ENCODE results near the gene ADGRA1. TPM values are rescaled to one million over a fixed set of nuclear protein-coding genes. Genes with fewer than 3 reads are reported as not detected.

ADGRA1 gene
- total RNA-seq, 2 experiments from 2014 or later, result not detected

- Mint-ChIP-seq H3K9me3 (no peaks in the 10 kb centered on the region), H3K27ac (no peak overlapping the region), H3K27me3 (peaks cover 23% of the 10 kb centered on the region), H3K4me3 (no peak overlapping the region), H3K4me1 (no peaks in the 10 kb centered on the region), H3K36me3 (ENCODE audit: low read depth) (no peaks in the 10 kb centered on the region)
- CTCF ChIA-PET, result no interaction called here
- DNase-seq, result no peak
- POLR2A ChIA-PET, result no interaction called here
Measured at GRCh38 chr10:133086247-133086646, 1.5 kb upstream of the ADGRA1 start.

GRCh38 chr10:133087045-133087678 lies 562 bp upstream of the ADGRA1 start:
- H3K9me3 Mint-ChIP-seq, result no peaks in the 10 kb centered on the region
- no peaks in the 10 kb centered on the region for H3K4me1 Mint-ChIP-seq
- ChIA-PET CTCF (no interaction called here), POLR2A (no interaction called here)
- no peak overlapping the region for H3K27ac Mint-ChIP-seq
- peaks cover 24% of the 10 kb centered on the region for H3K27me3 Mint-ChIP-seq
- no peaks in the 10 kb centered on the region for H3K36me3 Mint-ChIP-seq (ENCODE audit: low read depth)
- no peak for DNase-seq
- no peak overlapping the region for H3K4me3 Mint-ChIP-seq

GRCh38 chr10:133088179-133088955 lies 643 bp downstream of the ADGRA1 start:
- H3K36me3 Mint-ChIP-seq (ENCODE audit: low read depth), result no peaks in the 10 kb centered on the region
- no peak overlapping the region for H3K4me3 Mint-ChIP-seq
- H3K9me3 Mint-ChIP-seq, result no peaks in the 10 kb centered on the region
- ChIA-PET CTCF (no interaction called here), POLR2A (no interaction called here)
- no peak overlapping the region for H3K27ac Mint-ChIP-seq
- H3K4me1 Mint-ChIP-seq, result no peaks in the 10 kb centered on the region
- peaks cover 24% of the 10 kb centered on the region for H3K27me3 Mint-ChIP-seq
- DNase-seq, result no peak

- Mint-ChIP-seq H3K4me1 (no peaks in the 10 kb centered on the region), H3K27me3 (peaks cover 24% of the 10 kb centered on the region), H3K36me3 (ENCODE audit: low read depth) (no peaks in the 10 kb centered on the region), H3K4me3 (no peak overlapping the region), H3K9me3 (no peaks in the 10 kb centered on the region), H3K27ac (no peak overlapping the region)
- ChIA-PET POLR2A (no interaction called here), CTCF (no interaction called here)
- no peak for DNase-seq
Measured at GRCh38 chr10:133088956-133089800, 1.5 kb downstream of the ADGRA1 start.

- CTCF ChIA-PET, result interaction anchor here (1.0 kb wide), 1 partner anchor 53 kb away, joined by 3 read pairs; no protein-coding TSS in a partner anchor
- Mint-ChIP-seq H3K36me3 (ENCODE audit: low read depth) (no peaks in the 10 kb centered on the region), H3K27ac (no peak overlapping the region), H3K9me3 (no peaks in the 10 kb centered on the region), H3K4me1 (no peaks in the 10 kb centered on the region), H3K4me3 (no peak overlapping the region), H3K27me3 (peaks cover 24% of the 10 kb centered on the region)
- POLR2A ChIA-PET, result no interaction called here
- no peak for DNase-seq
Measured at GRCh38 chr10:133090101-133090500, 2.4 kb downstream of the ADGRA1 start.

GRCh38 chr10:133090654-133091053 lies 2.9 kb downstream of the ADGRA1 start:
- H3K27me3 Mint-ChIP-seq, result peaks cover 24% of the 10 kb centered on the region
- POLR2A ChIA-PET, result no interaction called here
- H3K4me3 Mint-ChIP-seq, result no peak overlapping the region
- no peaks in the 10 kb centered on the region for H3K9me3 Mint-ChIP-seq
- no peaks in the 10 kb centered on the region for H3K36me3 Mint-ChIP-seq (ENCODE audit: low read depth)
- H3K27ac Mint-ChIP-seq, result no peak overlapping the region
- no peak for DNase-seq
- CTCF ChIA-PET, result interaction anchor here (0.8 to 1.3 kb wide), 3 partner anchors 11 to 53 kb away, joined by 3 read pairs; no protein-coding TSS in a partner anchor
- H3K4me1 Mint-ChIP-seq, result no peaks in the 10 kb centered on the region

- H3K4me1 Mint-ChIP-seq, result no peaks in the 10 kb centered on the region
- POLR2A ChIA-PET, result no interaction called here
- CTCF ChIA-PET, result interaction anchor here (0.8 to 1.3 kb wide), 3 partner anchors 10 to 16 kb away, joined by 3 read pairs; no protein-coding TSS in a partner anchor
- no peak overlapping the region for H3K27ac Mint-ChIP-seq
- no peaks in the 10 kb centered on the region for H3K9me3 Mint-ChIP-seq
- DNase-seq, result no peak
- no peak overlapping the region for H3K4me3 Mint-ChIP-seq
- H3K27me3 Mint-ChIP-seq, result peaks cover 24% of the 10 kb centered on the region
- H3K36me3 Mint-ChIP-seq (ENCODE audit: low read depth), result no peaks in the 10 kb centered on the region
Measured at GRCh38 chr10:133091316-133091715, 3.6 kb downstream of the ADGRA1 start.

- DNase-seq, result no peak
- CTCF ChIA-PET, result no interaction called here
- Mint-ChIP-seq H3K27ac (no peak overlapping the region), H3K27me3 (peaks cover 14% of the 10 kb centered on the region), H3K4me3 (no peak overlapping the region), H3K36me3 (ENCODE audit: low read depth) (no peaks in the 10 kb centered on the region), H3K4me1 (no peaks in the 10 kb centered on the region), H3K9me3 (no peaks in the 10 kb centered on the region)
- POLR2A ChIA-PET, result no interaction called here
Measured at GRCh38 chr10:133093291-133093690, 5.6 kb downstream of the ADGRA1 start.

- H3K9me3 Mint-ChIP-seq, result no peaks in the 10 kb centered on the region
- H3K27me3 Mint-ChIP-seq, result peaks cover 9% of the 10 kb centered on the region
- no peak for DNase-seq
- CTCF ChIA-PET, result no interaction called here
- no peaks in the 10 kb centered on the region for H3K36me3 Mint-ChIP-seq (ENCODE audit: low read depth)
- POLR2A ChIA-PET, result no interaction called here
- H3K27ac Mint-ChIP-seq, result no peak overlapping the region
- no peak overlapping the region for H3K4me3 Mint-ChIP-seq
- H3K4me1 Mint-ChIP-seq, result no peaks in the 10 kb centered on the region
Measured at GRCh38 chr10:133094286-133094685, 6.6 kb downstream of the ADGRA1 start.

GRCh38 chr10:133094866-133095265 lies 7.1 kb downstream of the ADGRA1 start:
- Mint-ChIP-seq H3K4me1 (no peaks in the 10 kb centered on the region), H3K36me3 (ENCODE audit: low read depth) (no peaks in the 10 kb centered on the region), H3K27ac (no peak overlapping the region), H3K27me3 (peaks cover 6% of the 10 kb centered on the region), H3K4me3 (no peak overlapping the region), H3K9me3 (no peaks in the 10 kb centered on the region)
- ChIA-PET CTCF (no interaction called here), POLR2A (no interaction called here)
- no peak for DNase-seq

GRCh38 chr10:133095586-133095985 lies 7.9 kb downstream of the ADGRA1 start:
- H3K4me3 Mint-ChIP-seq, result no peak overlapping the region
- ChIA-PET CTCF (no interaction called here), POLR2A (no interaction called here)
- no peaks in the 10 kb centered on the region for H3K4me1 Mint-ChIP-seq
- H3K9me3 Mint-ChIP-seq, result no peaks in the 10 kb centered on the region
- H3K27me3 Mint-ChIP-seq, result peaks cover 4% of the 10 kb centered on the region
- no peak overlapping the region for H3K27ac Mint-ChIP-seq
- no peaks in the 10 kb centered on the region for H3K36me3 Mint-ChIP-seq (ENCODE audit: low read depth)
- DNase-seq, result no peak

GRCh38 chr10:133096616-133097269 lies 9.0 kb downstream of the ADGRA1 start:
- CTCF ChIA-PET, result interaction anchor here (1.5 kb wide), 1 partner anchor 27 kb away, joined by 3 read pairs; no protein-coding TSS in a partner anchor
- Mint-ChIP-seq H3K4me1 (peaks cover 1% of the 10 kb centered on the region), H3K27ac (no peak overlapping the region), H3K27me3 (peaks cover 1% of the 10 kb centered on the region), H3K4me3 (no peak overlapping the region), H3K36me3 (ENCODE audit: low read depth) (no peaks in the 10 kb centered on the region), H3K9me3 (no peaks in the 10 kb centered on the region)
- POLR2A ChIA-PET, result no interaction called here
- no peak for DNase-seq

GRCh38 chr10:133097418-133097817 lies 9.7 kb downstream of the ADGRA1 start:
- Mint-ChIP-seq H3K4me1 (peaks cover 2% of the 10 kb centered on the region), H3K27me3 (peaks cover 2% of the 10 kb centered on the region), H3K27ac (no peak overlapping the region), H3K36me3 (ENCODE audit: low read depth) (no peaks in the 10 kb centered on the region), H3K9me3 (no peaks in the 10 kb centered on the region), H3K4me3 (no peak overlapping the region)
- DNase-seq, result no peak
- ChIA-PET CTCF (interaction anchor here (1.5 kb wide), 1 partner anchor 26 kb away, joined by 3 read pairs; no protein-coding TSS in a partner anchor), POLR2A (no interaction called here)

All from activated CD4-positive, alpha-beta T cell treated with anti-CD3 and anti-CD28 coated beads, Interleukin-2, amount 10 ng/mL, durations not matched to agents 7 days and 5 days (primary cell).